Medulla oblongata (tissue), 1 donor: ENCODE results near the gene RPS19.

Source experiments
- DNase-seq: peaks from one replicate; pipeline ENCODE4 v3.0.0-alpha.2; 2015; ENCODE audit errors: extremely low spot score

Gene RPS19

DNA sequence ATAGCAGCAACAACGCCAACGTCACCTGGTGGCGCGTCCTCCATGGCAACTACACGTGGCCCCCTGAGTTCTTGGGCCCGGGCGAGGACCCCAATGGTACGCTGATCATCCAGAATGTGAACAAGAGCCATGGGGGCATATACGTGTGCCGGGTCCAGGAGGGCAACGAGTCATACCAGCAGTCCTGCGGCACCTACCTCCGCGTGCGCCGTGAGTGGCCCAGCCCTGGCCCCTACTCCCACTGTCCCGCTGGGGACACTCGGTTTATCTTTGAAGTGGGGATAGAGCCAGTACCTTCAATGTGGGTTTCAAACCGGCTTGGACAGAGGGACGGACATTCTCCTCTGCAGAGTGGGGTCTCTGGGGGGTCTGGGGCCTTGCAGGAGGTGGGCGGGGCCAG lies 19.0 kb downstream of the RPS19 start:
- DNase-seq: no peak

DNA sequence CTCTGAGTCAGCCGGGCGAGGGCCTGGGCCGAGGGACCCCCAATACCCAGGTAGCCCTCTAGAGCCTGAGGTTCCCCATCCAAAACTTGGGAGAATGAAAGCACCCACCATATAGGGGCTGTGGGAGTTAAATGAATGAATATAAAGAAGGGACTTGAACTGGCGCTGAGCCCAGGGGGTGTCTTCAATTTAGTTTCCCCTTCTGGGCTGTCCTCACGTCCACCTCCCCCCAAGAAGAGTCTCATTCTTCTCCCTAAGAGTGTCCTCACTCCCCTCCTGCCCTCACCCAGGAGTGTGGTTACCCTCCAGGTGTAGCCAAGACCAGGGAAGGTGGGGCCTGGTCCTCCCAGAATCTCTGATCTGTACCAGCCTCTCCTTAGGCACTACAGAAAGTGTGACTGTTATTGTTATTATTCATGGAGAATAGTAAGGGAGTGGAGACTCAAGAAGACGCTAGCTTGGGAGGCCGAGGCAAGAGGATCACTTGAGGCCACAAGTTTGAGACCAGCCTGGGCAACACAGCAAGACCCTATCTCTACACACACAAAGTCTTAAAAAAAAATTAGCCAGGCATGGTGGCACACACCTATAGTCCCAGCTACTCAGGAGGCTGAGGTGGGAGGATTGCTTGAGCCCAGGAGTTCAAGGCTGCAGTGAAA lies 19.7 kb downstream of the RPS19 start:
- DNase-seq: no peak

DNA sequence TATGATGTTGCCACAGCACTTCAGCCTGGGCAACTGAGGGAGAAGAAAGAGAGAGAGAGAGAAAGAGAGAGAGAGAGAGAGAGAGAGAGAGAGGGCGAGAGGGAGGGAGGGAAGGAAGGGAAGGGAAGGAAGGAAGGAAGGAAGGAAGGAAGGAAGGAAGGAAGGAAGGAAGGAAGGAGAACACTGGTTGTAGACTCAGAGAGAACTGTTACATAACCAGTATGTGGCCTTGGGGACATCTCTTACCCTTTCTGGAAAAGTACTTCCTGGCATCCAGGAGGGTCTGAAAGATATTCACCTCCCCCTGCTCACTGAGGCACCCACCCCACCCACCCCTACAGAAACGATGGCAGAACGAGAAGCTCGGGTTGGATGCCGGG lies 20.3 kb downstream of the RPS19 start:
- no peak for DNase-seq

DNA sequence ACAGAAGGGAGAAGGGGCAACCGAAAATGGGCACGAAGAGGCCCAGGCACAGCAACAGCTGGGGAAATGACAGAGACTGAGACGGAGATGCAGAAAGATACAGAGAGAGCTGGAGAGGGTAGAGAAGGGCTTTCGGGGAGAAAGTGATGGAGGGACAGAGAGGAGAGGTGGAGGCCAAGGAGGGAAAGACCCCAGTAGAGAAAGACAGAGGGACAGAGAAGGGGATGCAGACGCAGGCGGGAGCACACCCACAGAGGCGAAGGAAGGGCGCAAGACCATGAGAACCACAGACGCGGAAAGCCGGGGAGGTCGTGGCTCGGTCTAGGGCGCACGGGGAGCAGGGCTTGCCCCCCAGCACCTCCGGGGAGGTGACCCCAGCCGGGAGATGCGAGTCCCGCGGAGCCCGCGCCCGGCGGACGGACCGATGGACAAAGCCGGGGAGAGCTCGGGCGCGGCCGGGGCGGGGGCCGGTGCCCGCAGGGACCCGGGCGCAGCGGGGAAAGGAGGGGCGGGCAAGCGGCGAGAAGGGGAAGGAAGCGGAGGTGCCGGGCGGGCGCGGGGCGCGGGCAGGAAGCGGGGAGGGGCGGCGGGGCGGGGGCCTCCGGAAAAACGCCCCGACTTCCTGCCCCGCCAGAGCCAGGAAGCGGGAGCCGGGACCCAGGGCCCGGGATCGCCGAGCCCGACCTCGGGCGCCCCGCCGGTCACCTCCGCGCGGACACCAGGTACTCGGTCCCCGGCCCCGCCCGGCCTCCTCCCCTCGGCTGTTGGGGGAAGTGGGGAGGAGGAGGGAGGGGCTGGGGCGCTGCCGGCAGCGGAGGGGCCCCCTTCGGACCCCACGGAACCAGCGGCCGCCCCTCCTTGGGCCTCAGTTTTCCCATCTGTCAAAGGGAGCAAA lies 22.8 kb downstream of the RPS19 start, which contains the start of gene ARHGEF1:
Gene ARHGEF1 (plus strand): TSS at position 617 of the 895 bp plus-strand sequence. CDS start 4,899 bp downstream, outside the sequence.
- DNase-seq: no peak

DNA sequence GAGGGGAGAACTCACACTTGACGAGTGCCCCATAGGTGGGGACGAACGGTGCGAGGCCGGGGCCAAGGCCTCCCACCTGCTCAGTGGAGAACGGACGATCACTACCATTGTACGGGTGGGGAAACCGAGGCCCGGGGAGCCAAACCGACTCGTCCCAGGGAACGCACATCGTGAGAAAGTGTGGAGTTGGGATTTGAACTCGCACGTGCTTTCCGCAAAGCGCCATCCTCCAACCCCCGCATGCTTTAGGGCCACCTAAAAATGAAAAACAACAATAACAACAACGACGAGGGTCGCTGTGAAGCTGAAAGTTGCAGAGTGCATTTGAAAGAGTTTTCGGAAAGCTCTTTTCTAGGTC lies 23.4 kb downstream of the RPS19 start:
- DNase-seq: no peak

- peak; percentile 97 for DNase-seq
Observed at GRCh38 chr19:41883821-41884733, 24.0 kb downstream of the RPS19 start.

- DNase-seq: no peak
Observed at GRCh38 chr19:41886761-41887710, 27.0 kb downstream of the RPS19 start.

GRCh38 chr19:41887711-41888382 lies 27.8 kb downstream of the RPS19 start:
- peak; percentile 74 for DNase-seq

- DNase-seq: no peak
Observed at GRCh38 chr19:41888926-41889325, 28.9 kb downstream of the RPS19 start.

- no peak for DNase-seq
Observed at GRCh38 chr19:41889896-41890295, 29.8 kb downstream of the RPS19 start.

DNA sequence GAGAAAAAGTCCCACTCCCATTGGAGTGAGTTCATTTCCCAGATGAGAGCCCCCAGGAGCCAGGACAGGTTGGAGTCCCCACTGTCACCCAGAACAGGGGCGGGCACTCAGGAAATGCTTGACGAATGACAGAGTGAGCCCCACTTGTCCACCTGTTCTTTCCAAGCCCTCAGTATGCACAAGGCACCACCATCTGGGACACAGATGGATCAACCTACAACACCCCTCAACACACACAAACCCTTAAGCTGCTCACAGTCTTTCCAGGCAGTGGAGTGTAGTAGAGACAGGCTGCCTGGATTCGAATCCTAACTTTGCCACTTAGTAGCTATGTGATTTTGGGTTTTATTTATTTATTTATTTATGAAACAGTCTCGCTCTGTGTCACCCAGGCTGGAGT lies 30.9 kb downstream of the RPS19 start:
- DNase-seq: no peak

DNA sequence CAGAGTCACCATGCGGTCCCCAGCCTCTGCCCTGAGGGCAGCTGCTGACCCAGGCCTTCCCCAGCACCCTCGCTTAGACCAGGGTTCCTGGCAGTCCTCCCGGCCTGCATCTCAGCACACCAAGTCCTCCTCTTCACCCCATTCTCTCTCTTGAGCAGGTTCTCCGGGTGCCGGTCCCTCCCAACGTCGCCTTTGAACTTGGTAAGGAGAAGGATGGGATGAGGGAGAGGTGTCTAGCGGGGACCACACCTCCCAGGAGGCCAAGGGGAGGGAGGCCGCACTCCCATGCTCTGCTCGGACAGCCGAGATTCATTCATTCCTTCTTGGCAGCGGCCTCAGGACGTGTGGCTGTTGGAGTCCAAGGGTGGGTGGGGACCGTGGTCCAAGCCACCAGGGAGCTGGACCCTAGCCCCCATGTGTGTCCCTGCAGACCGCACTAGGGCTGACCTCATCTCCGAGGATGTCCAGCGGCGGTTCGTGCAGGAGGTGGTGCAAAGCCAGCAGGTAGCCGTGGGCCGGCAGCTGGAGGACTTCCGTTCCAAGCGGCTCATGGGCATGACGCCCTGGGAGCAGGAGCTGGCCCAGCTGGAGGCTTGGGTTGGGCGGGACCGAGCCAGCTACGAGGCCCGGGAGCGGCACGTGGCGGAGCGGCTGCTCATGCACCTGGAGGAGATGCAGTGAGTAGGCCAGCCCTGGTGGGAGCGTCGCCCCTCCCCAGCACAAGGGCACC lies 32.3 kb downstream of the RPS19 start:
- no peak for DNase-seq

DNA sequence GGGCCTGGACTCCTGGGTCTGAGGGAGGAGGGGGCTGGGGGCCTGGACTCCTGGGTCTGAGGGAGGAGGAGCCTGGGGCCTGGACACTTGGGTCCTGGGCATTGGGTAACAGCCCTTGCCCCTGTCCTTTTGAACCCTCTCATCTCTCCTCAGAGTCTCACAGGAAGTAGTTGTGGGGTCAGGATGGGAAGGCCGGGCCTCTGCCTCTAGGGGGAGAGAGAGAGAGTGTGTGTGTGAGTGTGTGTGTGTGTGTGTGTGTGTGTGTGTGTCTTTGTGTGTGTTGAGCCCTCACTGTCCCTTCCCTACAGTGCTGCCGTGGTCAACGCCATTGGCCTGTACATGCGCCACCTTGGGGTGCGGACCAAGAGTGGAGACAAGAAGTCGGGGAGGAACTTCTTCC lies 33.8 kb downstream of the RPS19 start:
- no peak for DNase-seq

DNA sequence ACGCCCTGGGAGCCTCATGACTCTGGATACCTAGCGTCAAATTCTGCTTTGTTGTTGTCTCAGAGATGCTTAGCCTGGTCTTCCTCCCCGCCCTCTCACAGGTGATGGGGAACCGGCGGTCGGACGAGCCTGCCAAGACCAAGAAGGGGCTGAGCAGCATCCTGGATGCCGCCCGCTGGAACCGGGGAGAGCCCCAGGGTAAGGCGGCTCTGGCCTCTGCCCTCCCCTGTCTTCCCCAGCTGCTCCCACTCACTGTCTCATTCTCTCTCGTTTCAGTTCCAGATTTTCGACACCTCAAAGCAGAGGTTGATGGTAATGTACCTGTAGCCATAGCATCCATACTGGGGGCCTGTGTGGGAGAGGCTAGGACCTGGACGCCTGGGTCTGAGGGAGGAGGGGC lies 34.3 kb downstream of the RPS19 start:
- no peak for DNase-seq

DNA sequence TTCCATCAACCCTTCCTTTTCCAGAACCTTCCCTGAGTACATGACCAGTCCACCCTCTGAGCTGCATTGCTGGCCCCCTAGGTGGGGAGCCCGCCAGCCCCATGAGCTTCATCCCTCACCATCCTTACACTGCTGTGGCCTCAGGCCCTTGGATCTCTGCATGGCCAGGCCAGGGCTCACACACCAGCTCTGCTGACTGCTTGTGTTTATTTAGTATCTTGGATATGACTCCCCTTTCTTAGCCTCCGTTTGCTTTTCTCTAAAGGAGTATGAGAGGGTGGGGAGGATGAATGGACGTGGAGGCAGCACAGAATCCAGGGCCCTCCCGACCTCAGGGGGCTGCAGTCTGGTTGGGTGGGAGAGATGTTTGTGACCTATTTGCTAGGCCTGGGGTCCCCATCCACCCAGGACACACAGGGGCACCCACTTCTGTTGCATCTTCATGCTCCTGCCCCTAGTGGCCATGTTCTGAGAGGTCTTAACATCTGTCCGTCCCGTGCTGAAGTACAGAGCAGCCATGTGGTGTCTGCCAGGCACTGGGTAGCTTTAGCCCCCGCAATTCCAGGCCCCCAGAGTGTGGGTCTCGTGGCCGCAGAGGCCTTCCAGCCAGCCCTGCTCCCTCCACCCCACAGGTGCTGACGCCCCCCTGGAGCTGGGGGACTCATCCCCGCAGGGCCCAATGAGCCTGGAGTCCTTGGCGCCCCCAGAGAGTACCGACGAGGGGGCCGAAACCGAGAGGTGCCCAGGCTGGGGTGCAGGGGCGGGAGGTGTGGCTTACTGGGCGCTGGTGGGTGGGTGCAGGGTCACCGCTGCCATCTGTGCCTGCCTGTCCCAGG lies 35.9 kb downstream of the RPS19 start:
- DNase-seq: no peak

GRCh38 chr19:41896581-41896942 lies 36.5 kb downstream of the RPS19 start:
- no peak for DNase-seq

GRCh38 chr19:41897181-41897580 lies 37.1 kb downstream of the RPS19 start:
- no peak for DNase-seq

GRCh38 chr19:41897820-41898219 lies 37.8 kb downstream of the RPS19 start:
- no peak for DNase-seq

DNA sequence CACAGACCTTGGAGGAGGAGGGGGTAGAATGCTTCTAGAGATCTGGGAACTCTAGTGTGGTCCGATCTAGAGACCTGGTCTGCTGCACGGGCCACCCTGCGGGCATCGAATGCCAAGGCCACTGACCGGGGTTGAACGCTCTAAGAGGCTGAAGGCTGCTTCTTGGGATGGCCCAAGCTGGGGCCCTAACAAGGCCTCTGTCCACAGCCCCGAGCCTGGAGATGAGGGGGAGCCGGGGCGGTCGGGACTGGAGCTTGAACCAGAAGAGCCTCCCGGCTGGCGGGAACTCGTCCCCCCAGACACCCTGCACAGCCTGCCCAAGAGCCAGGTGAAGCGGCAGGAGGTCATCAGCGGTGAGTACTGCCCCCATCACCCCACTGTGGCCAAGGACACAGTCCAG lies 38.2 kb downstream of the RPS19 start:
- no peak for DNase-seq
